PC-9 (cell line): Measurements from ENCODE around the gene CSTF2.

Experiments used
- EZH2 ChIP-seq: fragments of 200-600 bp; sonication (generic); IDR thresholded peaks from 2 replicates; pipeline ENCODE4 v1.8.0; 2017; ENCODE audit warnings: antibody characterized with exemption, low read depth
- TF ChIP-seq, protein P1 (sequence below): fragments of 200-600 bp; sonication (generic); conservative IDR thresholded peaks from 2 replicates; pipeline ENCODE4 v1.6.1; 2017; ENCODE audit warnings: mixed run types, antibody characterized with exemption, mild to moderate bottlenecking, moderate library complexity

DNA sequence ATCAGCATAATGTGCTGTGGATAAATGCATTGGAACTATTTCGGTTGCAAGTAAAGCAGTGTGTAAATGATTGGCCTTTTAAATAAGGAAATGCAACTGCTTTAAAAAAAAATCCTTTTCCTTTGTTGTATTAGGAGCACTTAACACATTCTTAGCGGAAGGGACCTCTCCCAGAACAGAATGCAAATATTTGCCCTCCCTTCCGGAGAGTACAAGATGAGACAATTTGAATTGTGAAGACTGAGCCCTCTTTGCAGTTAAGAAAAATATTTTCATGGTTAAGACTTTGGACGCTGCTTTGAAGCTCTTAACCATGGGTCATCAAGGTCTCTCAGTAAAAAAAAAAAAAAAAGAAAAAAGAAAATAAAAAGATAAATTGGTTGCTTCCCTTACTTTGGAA is 63.5 kb downstream of the CSTF2 start:
- TF ChIP-seq, protein P1, sequence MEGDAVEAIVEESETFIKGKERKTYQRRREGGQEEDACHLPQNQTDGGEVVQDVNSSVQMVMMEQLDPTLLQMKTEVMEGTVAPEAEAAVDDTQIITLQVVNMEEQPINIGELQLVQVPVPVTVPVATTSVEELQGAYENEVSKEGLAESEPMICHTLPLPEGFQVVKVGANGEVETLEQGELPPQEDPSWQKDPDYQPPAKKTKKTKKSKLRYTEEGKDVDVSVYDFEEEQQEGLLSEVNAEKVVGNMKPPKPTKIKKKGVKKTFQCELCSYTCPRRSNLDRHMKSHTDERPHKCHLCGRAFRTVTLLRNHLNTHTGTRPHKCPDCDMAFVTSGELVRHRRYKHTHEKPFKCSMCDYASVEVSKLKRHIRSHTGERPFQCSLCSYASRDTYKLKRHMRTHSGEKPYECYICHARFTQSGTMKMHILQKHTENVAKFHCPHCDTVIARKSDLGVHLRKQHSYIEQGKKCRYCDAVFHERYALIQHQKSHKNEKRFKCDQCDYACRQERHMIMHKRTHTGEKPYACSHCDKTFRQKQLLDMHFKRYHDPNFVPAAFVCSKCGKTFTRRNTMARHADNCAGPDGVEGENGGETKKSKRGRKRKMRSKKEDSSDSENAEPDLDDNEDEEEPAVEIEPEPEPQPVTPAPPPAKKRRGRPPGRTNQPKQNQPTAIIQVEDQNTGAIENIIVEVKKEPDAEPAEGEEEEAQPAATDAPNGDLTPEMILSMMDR = no peak
- no peak for TF ChIP-seq EZH2
